ENCODE data around the gene BRD7.

The BRD7 gene

GRCh38 chr16:50400312-50400966 lies 31.7 kb upstream of the BRD7 start (continued):
- TF ChIP-seq ZNF518A (tag by site-specific recombination; conservative IDR thresholded peaks at IDR 0.05; ENCODE audit: low read depth): no peak
- no peak for TF ChIP-seq ZFP41 (tag by site-specific recombination; IDR thresholded peaks at IDR 0.05; ENCODE audit: borderline replicate concordance)
- no peak for TF ChIP-seq ZBTB26 (tag by site-specific recombination; optimal IDR thresholded peaks at IDR 0.05)
- TF ChIP-seq ZBTB7A (tag by site-specific recombination; IDR thresholded peaks at IDR 0.05; ENCODE audit: low read depth): no peak
- TF ChIP-seq ZNF677 (tag by site-specific recombination; IDR thresholded peaks at IDR 0.05): no peak
- TF ChIP-seq ZNF548 (tag by site-specific recombination; IDR thresholded peaks at IDR 0.05): no peak
- TF ChIP-seq CTCF (tag by site-specific recombination; IDR thresholded peaks at IDR 0.05): no peak
- no peak for TF ChIP-seq ZNF121 (tag by site-specific recombination; IDR thresholded peaks at IDR 0.05)
- TF ChIP-seq ZNF19 (tag by site-specific recombination; IDR thresholded peaks at IDR 0.05; ENCODE audit: low read depth): no peak
- no peak for TF ChIP-seq ZNF248 (tag by site-specific recombination; IDR thresholded peaks at IDR 0.05)

- Histone ChIP-seq H3K4me3 (ENCODE audit: low read depth, low read length) (no peak overlapping the region), H3K36me3 (ENCODE audit: control insufficient read depth in 2 of 2, insufficient read depth in 1 of 2, low read length in 2 of 2) (no peaks in the 10 kb centered on the region), H3K9me3 (ENCODE audit: control insufficient read depth, insufficient read depth, low read depth, low read length) (no peaks in the 10 kb centered on the region), H3K27ac (ENCODE audit: extremely low read depth, low read depth, low read length) (no peak overlapping the region), H3K4me1 (ENCODE audit: control insufficient read depth, insufficient read depth, low read length) (no peaks in the 10 kb centered on the region)
- ChIA-PET POLR2A (no interaction called here), CTCF (no interaction called here)
- TF ChIP-seq HOXA7 (CRISPR knock-in tag; IDR thresholded peaks at IDR 0.05; ENCODE audit: borderline replicate concordance): no peak
These were observed 30.6 kb upstream of the BRD7 start for GRCh38 chr16:50399411-50399810.

- POLR2A ChIA-PET: no interaction called here
- no peaks in the 10 kb centered on the region for H3K36me3 ChIP-seq (ENCODE audit: control insufficient read depth in 2 of 2, insufficient read depth in 1 of 2, low read length in 2 of 2)
- H3K4me1 ChIP-seq (ENCODE audit: control insufficient read depth, insufficient read depth, low read length): no peaks in the 10 kb centered on the region
- H3K27ac ChIP-seq (ENCODE audit: extremely low read depth, low read depth, low read length): no peak overlapping the region
- CTCF ChIA-PET: interaction anchor here (0.6 kb wide), 1 partner anchor 169 kb away, joined by 3 read pairs; no protein-coding TSS in a partner anchor
- no peaks in the 10 kb centered on the region for H3K9me3 ChIP-seq (ENCODE audit: control insufficient read depth, insufficient read depth, low read depth, low read length)
- H3K4me3 ChIP-seq (ENCODE audit: low read depth, low read length): no peak overlapping the region
- TF ChIP-seq PBX3 (CRISPR knock-in tag; IDR thresholded peaks at IDR 0.05): no peak
- TF ChIP-seq ZNF704 (tag by site-specific recombination; IDR thresholded peaks at IDR 0.05): no peak
- no peak for TF ChIP-seq ZNF280D (tag by site-specific recombination; IDR thresholded peaks at IDR 0.05)
- TF ChIP-seq PRDM4 (tag by site-specific recombination; IDR thresholded peaks at IDR 0.05): no peak
- TF ChIP-seq ZNF239 (tag by site-specific recombination; IDR thresholded peaks at IDR 0.05): no peak
These were observed 29.5 kb upstream of the BRD7 start for GRCh38 chr16:50398336-50398735.

Data from HEK293 (cell line).